Activated CD8-positive, alpha-beta memory T cell treated with anti-CD3 and anti-CD28 coated beads, Interleukin-2, amount 10 ng/mL, durations not matched to agents 7 days and 5 days (primary cell): ENCODE measurements around the gene HTR1A. TPM values are rescaled to one million over a fixed set of nuclear protein-coding genes. Genes with fewer than 3 reads are reported as not detected.

Experiments
- ATAC-seq: fragments of 150-1000 bp; cut with Tn5 transposase; one replicate; pipeline ENCODE4 v1.10.0; 2021; ENCODE audit warnings: moderate library complexity
- CTCF ChIA-PET: fragments of 350-600 bp; sonication (Branson Sonifier 250); formaldehyde crosslinking; loops from one replicate; lab custom pipeline; 2021; ENCODE audit warnings: antibody characterized with exemption; lab: Charles Lee
- DNase-seq: peaks from one replicate; pipeline ENCODE4 v3.0.0-alpha.2; 2020
- H3K27ac Mint-ChIP-seq: one replicate; pipeline ENCODE4 v1.8.0; 2021; ENCODE audit warnings: mild to moderate bottlenecking, mixed read lengths
- H3K27me3 Mint-ChIP-seq: one replicate; pipeline ENCODE4 v1.8.0; 2021; ENCODE audit warnings: mixed read lengths
- H3K36me3 Mint-ChIP-seq: one replicate; pipeline ENCODE4 v1.8.0; 2021; ENCODE audit warnings: mild to moderate bottlenecking, mixed read lengths
- H3K4me1 Mint-ChIP-seq: one replicate; pipeline ENCODE4 v1.8.0; 2021; ENCODE audit warnings: mixed read lengths
- H3K4me3 Mint-ChIP-seq: one replicate; pipeline ENCODE4 v1.8.0; 2021; ENCODE audit warnings: mild to moderate bottlenecking, moderate library complexity, mixed read lengths
- H3K9me3 Mint-ChIP-seq: one replicate; pipeline ENCODE4 v1.8.0; 2022; ENCODE audit warnings: low read depth, mixed read lengths
- total RNA-seq, 2 experiments: library from RNA; stranded (reverse); gene quantifications; one replicate each; pipeline ENCODE4 v1.2.3, GENCODE V29; 2021

The HTR1A gene
- total RNA-seq: not detected

- CTCF ChIA-PET: no interaction called here
- Mint-ChIP-seq H3K9me3 (peaks cover 5% of the 10 kb centered on the region), H3K27ac (no peak within 1 kb of the TSS), H3K4me1 (no peaks in the 10 kb centered on the region), H3K36me3 (peaks cover 4% of the 10 kb centered on the region), H3K4me3 (no peak within 1 kb of the TSS), H3K27me3 (peaks cover 31% of the 10 kb centered on the region)
- no peak for ATAC-seq
- DNase-seq: no peak
Measured at GRCh38 chr5:63962279-63962678, at the start of gene HTR1A. TSS of gene HTR1A (minus strand) at chr5:63962445. CDS start at chr5:63961719, 726 bp downstream.

DNA sequence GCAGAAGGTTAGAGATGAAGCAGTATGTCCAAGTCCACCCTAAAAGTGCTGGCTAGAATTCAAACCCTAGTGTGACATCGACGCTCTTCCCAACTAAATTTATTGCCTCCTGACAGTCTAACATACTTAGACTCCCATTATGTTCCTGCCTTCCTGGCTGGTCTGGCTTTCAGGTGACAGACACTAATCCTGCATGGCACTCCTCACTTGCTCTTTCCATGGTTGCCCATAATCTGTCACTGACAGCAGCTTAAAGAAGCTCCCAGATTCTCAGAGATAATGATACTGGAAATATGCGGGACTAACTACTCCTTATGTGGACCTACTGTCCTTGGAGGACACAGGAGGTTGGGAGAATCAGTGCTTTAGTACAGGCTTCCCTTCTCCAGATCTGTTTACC lies 41.7 kb upstream of the HTR1A start:
- ATAC-seq: no peak
- Mint-ChIP-seq H3K36me3 (no peaks in the 10 kb centered on the region), H3K4me3 (no peak overlapping the region), H3K27ac (no peak overlapping the region), H3K9me3 (peaks cover 2% of the 10 kb centered on the region), H3K27me3 (no peaks in the 10 kb centered on the region), H3K4me1 (no peaks in the 10 kb centered on the region)
- CTCF ChIA-PET: no interaction called here
- DNase-seq: no peak

DNA sequence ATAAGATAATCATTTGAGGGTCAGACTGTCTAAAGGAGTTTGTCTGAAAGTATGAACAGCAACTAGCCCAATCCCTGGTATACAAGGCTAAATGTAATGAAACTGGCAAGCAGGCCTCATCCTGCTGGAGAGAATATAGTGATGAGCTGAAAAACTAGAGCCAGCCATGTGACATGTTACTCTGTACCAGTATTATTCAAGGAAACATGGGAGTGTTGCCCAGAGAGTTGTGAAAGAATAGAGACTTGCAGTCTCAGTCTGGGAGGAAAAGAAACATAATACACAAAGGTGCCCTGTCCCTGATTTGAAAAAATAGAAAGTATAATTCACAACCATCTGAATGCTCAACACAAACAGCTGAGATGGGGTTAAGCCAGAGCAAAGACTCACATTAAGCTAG lies 37.9 kb upstream of the HTR1A start:
- no peak overlapping the region for H3K4me3 Mint-ChIP-seq

DNA sequence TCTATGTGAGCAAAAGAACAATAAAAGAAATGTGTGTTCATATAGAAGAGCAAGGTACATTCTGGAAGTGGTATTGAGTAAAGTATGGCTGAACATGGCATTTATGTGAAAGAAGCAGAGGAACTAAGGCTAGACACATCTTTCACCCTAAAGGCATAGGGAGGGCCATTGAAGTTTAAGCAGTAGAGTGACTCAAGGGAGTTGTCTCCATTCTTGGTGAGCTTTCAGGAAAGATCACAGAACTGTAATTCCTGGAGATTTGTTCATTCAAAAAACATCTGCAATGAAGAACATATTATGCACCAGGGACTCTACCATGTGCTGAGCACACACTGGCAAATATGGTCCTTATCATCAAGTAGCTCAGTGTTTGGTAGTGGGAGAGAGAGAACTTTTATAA lies 24.8 kb upstream of the HTR1A start:
- H3K9me3 Mint-ChIP-seq: no peaks in the 10 kb centered on the region
- CTCF ChIA-PET: no interaction called here
- no peak overlapping the region for H3K27ac Mint-ChIP-seq
- H3K4me3 Mint-ChIP-seq: no peak overlapping the region
- H3K27me3 Mint-ChIP-seq: no peaks in the 10 kb centered on the region
- no peaks in the 10 kb centered on the region for H3K36me3 Mint-ChIP-seq
- no peaks in the 10 kb centered on the region for H3K4me1 Mint-ChIP-seq
- DNase-seq (no peak), ATAC-seq (no peak)

More for the DNA sequence above, 37.9 kb upstream of the HTR1A start:
- Mint-ChIP-seq H3K27me3 (no peaks in the 10 kb centered on the region), H3K36me3 (no peaks in the 10 kb centered on the region), H3K9me3 (peaks cover 2% of the 10 kb centered on the region), H3K27ac (no peak overlapping the region), H3K4me1 (no peaks in the 10 kb centered on the region)
- DNase-seq (no peak), ATAC-seq (no peak)
- CTCF ChIA-PET: no interaction called here

DNA sequence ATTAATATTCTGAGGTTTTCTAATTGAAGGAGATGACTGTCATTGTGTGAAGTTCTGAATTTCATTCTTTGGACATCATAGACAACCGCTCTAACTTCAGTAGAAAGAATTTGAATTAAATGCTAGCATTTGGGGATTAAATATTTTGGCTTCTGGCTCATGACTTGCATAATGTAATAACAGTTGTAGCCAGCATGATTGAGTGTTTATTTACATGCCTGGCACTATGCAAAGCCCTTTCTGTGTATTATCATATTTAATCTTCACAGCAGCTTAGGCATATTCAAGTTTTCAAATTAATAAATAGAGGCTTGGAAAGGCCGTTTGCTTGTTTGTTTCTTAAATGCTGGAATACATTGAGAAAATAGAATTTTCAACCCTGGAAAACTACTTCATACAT lies 19.6 kb upstream of the HTR1A start:
- no peak for ATAC-seq
- no peak for DNase-seq
- Mint-ChIP-seq H3K36me3 (no peaks in the 10 kb centered on the region), H3K27me3 (no peaks in the 10 kb centered on the region), H3K4me1 (no peaks in the 10 kb centered on the region), H3K9me3 (peaks cover 6% of the 10 kb centered on the region), H3K27ac (no peak overlapping the region), H3K4me3 (no peak overlapping the region)
- CTCF ChIA-PET: no interaction called here

DNA sequence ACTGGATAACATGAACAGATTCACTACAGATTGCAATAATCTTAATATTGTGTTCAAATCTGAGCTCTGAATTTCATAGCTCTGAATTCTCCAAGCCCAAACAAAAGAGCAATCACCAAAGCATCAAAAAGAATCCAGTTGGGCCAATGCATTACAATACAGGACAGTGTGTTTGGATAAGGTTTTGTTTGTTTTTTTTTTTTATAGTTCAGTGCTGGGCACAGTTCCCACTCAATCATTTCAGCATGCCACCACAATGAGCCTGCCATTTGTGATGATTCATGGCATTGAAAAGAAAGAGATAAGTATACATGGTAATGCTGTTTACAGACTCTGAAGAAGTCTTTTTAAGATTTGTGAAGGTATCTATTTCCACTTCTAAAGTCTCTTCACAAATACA lies 1.7 kb upstream of the HTR1A start:
- Mint-ChIP-seq H3K4me1 (no peaks in the 10 kb centered on the region), H3K27me3 (peaks cover 29% of the 10 kb centered on the region), H3K9me3 (peaks cover 3% of the 10 kb centered on the region), H3K36me3 (peaks cover 4% of the 10 kb centered on the region), H3K4me3 (no peak overlapping the region), H3K27ac (no peak overlapping the region)
- no peak for DNase-seq
- no peak for ATAC-seq
- CTCF ChIA-PET: no interaction called here

DNA sequence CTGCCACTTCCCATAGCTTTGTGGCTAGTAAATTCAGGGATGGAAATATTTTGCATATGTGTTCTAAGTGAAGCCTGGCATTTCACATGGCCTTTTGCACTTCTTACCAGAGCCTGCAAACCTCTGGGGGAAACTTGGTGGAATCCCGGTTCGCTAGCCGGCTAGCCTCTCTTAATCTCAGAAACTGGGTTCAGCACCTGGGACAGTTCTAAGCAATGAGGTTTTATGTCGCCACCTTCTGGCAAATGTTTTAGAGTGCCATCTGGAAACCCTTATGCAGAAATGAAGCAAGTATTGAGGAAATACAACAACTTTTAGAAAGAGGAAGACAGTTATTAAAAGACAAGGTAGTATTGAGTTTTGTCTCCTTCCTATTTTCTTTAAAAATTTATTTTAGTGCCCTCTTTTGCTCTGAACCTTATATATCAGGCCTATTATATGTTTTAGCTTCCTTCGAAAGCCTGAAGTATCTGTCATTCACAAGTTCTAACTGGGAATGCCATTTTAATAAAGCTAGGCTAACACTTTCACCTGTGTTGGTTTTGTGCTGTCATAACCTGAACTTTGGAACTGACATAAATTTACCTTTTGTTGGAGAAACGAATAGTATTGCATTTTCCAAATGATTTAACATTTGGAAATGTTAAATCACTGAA lies 963 bp upstream of the HTR1A start:
- H3K27ac Mint-ChIP-seq: no peak overlapping the region
- CTCF ChIA-PET: no interaction called here
- H3K36me3 Mint-ChIP-seq: peaks cover 4% of the 10 kb centered on the region
- H3K9me3 Mint-ChIP-seq: peaks cover 5% of the 10 kb centered on the region
- peaks cover 31% of the 10 kb centered on the region for H3K27me3 Mint-ChIP-seq
- no peak overlapping the region for H3K4me3 Mint-ChIP-seq
- DNase-seq (peak; percentile 46), ATAC-seq (no peak)
- no peaks in the 10 kb centered on the region for H3K4me1 Mint-ChIP-seq

GRCh38 chr5:63961598-63962161 lies 565 bp downstream of the HTR1A start:
- H3K36me3 Mint-ChIP-seq: peaks cover 4% of the 10 kb centered on the region
- H3K9me3 Mint-ChIP-seq: peaks cover 5% of the 10 kb centered on the region
- no peaks in the 10 kb centered on the region for H3K4me1 Mint-ChIP-seq
- H3K27me3 Mint-ChIP-seq: peaks cover 31% of the 10 kb centered on the region
- ATAC-seq (no peak), DNase-seq (no peak)
- CTCF ChIA-PET: no interaction called here
- no peak overlapping the region for H3K4me3 Mint-ChIP-seq
- no peak overlapping the region for H3K27ac Mint-ChIP-seq

- H3K4me3 Mint-ChIP-seq: no peak overlapping the region
- H3K4me1 Mint-ChIP-seq: no peaks in the 10 kb centered on the region
- H3K9me3 Mint-ChIP-seq: peaks cover 5% of the 10 kb centered on the region
- peaks cover 4% of the 10 kb centered on the region for H3K36me3 Mint-ChIP-seq
- CTCF ChIA-PET: no interaction called here
- H3K27ac Mint-ChIP-seq: no peak overlapping the region
- no peak for DNase-seq
- H3K27me3 Mint-ChIP-seq: peaks cover 31% of the 10 kb centered on the region
- ATAC-seq: no peak
Measured at GRCh38 chr5:63961125-63961597, 1.1 kb downstream of the HTR1A start.

- H3K9me3 Mint-ChIP-seq: peaks cover 5% of the 10 kb centered on the region
- DNase-seq: no peak
- H3K4me3 Mint-ChIP-seq: no peak overlapping the region
- no peak overlapping the region for H3K27ac Mint-ChIP-seq
- CTCF ChIA-PET: no interaction called here
- no peak for ATAC-seq
- peaks cover 4% of the 10 kb centered on the region for H3K36me3 Mint-ChIP-seq
- peaks cover 31% of the 10 kb centered on the region for H3K27me3 Mint-ChIP-seq
- no peaks in the 10 kb centered on the region for H3K4me1 Mint-ChIP-seq
Measured at GRCh38 chr5:63960646-63961045, 1.6 kb downstream of the HTR1A start.

DNA sequence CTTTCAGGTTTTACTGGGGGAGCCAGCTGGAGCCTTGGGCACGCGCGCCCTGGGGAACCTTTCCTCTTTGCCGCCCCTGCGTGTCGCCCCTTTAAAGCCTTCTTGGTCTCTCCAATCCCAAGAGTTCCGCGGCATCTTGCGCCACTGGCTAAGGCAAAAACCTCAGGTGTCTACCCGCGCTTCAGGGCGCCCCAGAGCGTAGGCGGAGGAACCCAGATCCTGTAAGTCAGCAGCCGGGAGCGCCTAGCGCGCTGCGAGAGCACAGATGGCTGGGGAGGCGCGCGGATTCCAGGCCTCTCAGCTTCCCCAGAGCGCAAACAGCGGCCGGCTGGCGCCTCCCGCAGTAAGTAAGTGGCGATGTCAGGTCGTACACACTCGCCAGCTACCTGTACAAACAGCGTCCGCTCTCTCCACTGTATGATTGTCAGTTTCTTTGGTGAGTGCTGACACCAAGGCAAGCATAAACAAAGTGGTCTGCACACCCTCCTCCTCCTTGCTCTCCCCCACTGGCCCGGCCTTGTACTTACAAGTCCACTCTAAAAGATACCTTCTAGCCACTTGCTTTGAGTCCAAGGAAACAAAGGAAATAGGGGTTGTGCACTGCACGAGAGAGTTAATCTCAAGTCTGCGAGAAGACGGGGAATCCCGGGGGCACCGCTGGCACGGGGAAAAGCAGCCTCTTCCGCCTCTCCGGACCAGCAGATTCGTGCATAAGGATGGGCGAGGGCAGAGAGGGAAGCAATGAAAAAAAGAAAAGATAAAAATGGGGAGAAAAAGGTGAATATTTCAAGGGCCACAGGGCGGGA lies 2.9 kb downstream of the HTR1A start:
- peaks cover 5% of the 10 kb centered on the region for H3K9me3 Mint-ChIP-seq
- ATAC-seq: no peak
- DNase-seq: no peak
- no peaks in the 10 kb centered on the region for H3K4me1 Mint-ChIP-seq
- no peak overlapping the region for H3K4me3 Mint-ChIP-seq
- H3K27me3 Mint-ChIP-seq: peaks cover 31% of the 10 kb centered on the region
- peaks cover 4% of the 10 kb centered on the region for H3K36me3 Mint-ChIP-seq
- H3K27ac Mint-ChIP-seq: no peak overlapping the region
- CTCF ChIA-PET: no interaction called here

DNA sequence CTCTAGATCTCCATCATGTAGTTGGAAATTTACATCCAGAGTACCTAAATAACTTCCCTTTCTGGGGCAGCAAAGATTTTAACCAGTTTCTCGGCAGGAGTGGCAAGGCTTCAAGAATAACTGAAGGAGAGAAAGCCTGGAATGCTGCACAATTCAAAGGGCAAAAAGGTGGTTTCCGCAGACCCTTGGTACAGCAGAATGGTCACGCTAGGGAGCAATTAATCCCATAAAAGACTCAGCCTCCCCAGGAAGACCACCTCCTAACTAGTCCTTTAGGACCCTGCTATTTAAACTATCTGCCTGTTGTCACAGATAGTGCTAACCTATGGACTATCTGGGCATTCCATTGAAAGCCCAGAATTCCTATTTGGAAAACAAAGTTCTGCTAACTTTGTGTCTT lies 3.6 kb downstream of the HTR1A start:
- DNase-seq (no peak), ATAC-seq (no peak)
- peaks cover 31% of the 10 kb centered on the region for H3K27me3 Mint-ChIP-seq
- CTCF ChIA-PET: no interaction called here
- no peaks in the 10 kb centered on the region for H3K4me1 Mint-ChIP-seq
- no peak overlapping the region for H3K4me3 Mint-ChIP-seq
- peaks cover 4% of the 10 kb centered on the region for H3K36me3 Mint-ChIP-seq
- H3K27ac Mint-ChIP-seq: no peak overlapping the region
- peaks cover 5% of the 10 kb centered on the region for H3K9me3 Mint-ChIP-seq

GRCh38 chr5:63957617-63958016 lies 4.6 kb downstream of the HTR1A start:
- DNase-seq: no peak

GRCh38 chr5:63953217-63953616 lies 9.0 kb downstream of the HTR1A start:
- Mint-ChIP-seq H3K4me3 (no peak overlapping the region), H3K36me3 (no peaks in the 10 kb centered on the region), H3K27me3 (no peaks in the 10 kb centered on the region), H3K9me3 (no peaks in the 10 kb centered on the region), H3K4me1 (no peaks in the 10 kb centered on the region), H3K27ac (no peak overlapping the region)
- ATAC-seq (no peak), DNase-seq (no peak)
- CTCF ChIA-PET: no interaction called here

More at GRCh38 chr5:63957617-63958016, 4.6 kb downstream of the HTR1A start:
- no peaks in the 10 kb centered on the region for H3K4me1 Mint-ChIP-seq
- CTCF ChIA-PET: no interaction called here
- H3K27me3 Mint-ChIP-seq: peaks cover 29% of the 10 kb centered on the region
- no peak for ATAC-seq
- peaks cover 4% of the 10 kb centered on the region for H3K36me3 Mint-ChIP-seq
- H3K9me3 Mint-ChIP-seq: peaks cover 5% of the 10 kb centered on the region
- no peak overlapping the region for H3K27ac Mint-ChIP-seq
- no peak overlapping the region for H3K4me3 Mint-ChIP-seq
